Naive thymus-derived CD8-positive, alpha-beta T cell (primary cell): ENCODE data around the gene PTPRT. TPM values are rescaled to one million over a fixed set of nuclear protein-coding genes. Genes with fewer than 3 reads are reported as not detected.

Source experiments
- ATAC-seq, 2 donors: fragments of 150-1000 bp; cut with Tn5 transposase in 1 of 2; sonication (Bioruptor Pico), chemical (Tn5 transposase) in 1 of 2; 1 replicate in 1 of 2; 2 replicates in 1 of 2; pipeline ENCODE4 v1.10.0; 2021; ENCODE audit warnings: mild to moderate bottlenecking in 2 of 2, moderate library complexity in 2 of 2
- POLR2A ChIA-PET: fragments of 350-600 bp; sonication (Branson Sonifier 250); formaldehyde crosslinking; loops from one replicate; lab custom pipeline; 2021; ENCODE audit warnings: antibody characterized with exemption; lab: Charles Lee
- DNase-seq, 10 donors: peaks; one replicate each; pipeline versions ENCODE4 v3.0.0 to v3.0.0-alpha.2; 2020 to 2022
- H3K27ac Mint-ChIP-seq, 10 donors: one replicate each; pipeline ENCODE4 v1.8.0; 2020 to 2022; ENCODE audit warnings: mild to moderate bottlenecking in 10 of 10, mixed read lengths in 10 of 10, moderate library complexity in 4 of 10, inconsistent platforms in 1 of 10
- H3K27me3 Mint-ChIP-seq, 5 donors: one replicate each; pipeline ENCODE4 v1.8.0; 2021 to 2022; ENCODE audit warnings: mixed read lengths in 5 of 5
- H3K36me3 Mint-ChIP-seq, 3 donors: one replicate each; pipeline ENCODE4 v1.8.0; 2020 to 2022; ENCODE audit warnings: mixed read lengths in 3 of 3, mild to moderate bottlenecking in 2 of 3, inconsistent platforms in 1 of 3
- H3K4me1 Mint-ChIP-seq, 4 donors: one replicate each; pipeline ENCODE4 v1.8.0; 2021 to 2022; ENCODE audit warnings: mixed read lengths in 4 of 4
- H3K4me3 Mint-ChIP-seq, 10 donors: one replicate each; pipeline ENCODE4 v1.8.0; 2020 to 2022; ENCODE audit warnings: mild to moderate bottlenecking in 10 of 10, mixed read lengths in 10 of 10, moderate library complexity in 6 of 10, inconsistent platforms in 1 of 10
- H3K9me3 Mint-ChIP-seq, 9 donors: one replicate each; pipeline ENCODE4 v1.8.0; 2020 to 2022; ENCODE audit warnings: mixed read lengths in 9 of 9, mild to moderate bottlenecking in 3 of 9, inconsistent platforms in 1 of 9, moderate library complexity in 1 of 9
- polyA plus RNA-seq, 3 donors: library from polyadenylated mRNA; unstranded; fragments of 300-500 nt; fragmentation: Illumina TruSeq; gene quantifications; one replicate each; pipeline ENCODE4 v1.2.3, GENCODE V29; 2021
- total RNA-seq, 8 experiments: library from RNA in 2 of 8; stranded (reverse) in 2 of 8; gene quantifications; one replicate each; pipeline ENCODE4 v1.2.3 and lab custom pipeline; 2021 to 2026

The PTPRT gene
- total and polyA plus RNA-seq, 5 experiments from 2014 or later, result not detected

DNA sequence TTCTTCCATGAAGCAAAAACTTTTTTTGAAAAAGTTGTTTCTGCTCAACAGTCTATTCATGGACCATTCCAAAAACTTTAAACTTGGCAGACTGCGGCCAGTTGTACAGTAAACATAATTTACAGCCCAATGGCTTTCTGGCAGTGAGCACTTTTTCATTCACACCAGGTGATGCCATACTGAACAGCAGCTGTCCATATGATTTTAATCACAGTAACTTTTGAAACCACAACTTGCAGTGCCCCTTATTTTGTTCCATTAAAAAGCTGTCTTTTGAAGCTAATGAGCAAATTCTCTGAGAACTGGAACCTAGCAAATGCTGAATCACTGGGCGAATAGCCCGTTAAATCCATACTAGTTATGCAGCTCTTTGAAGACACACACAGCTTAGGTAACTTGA, 576.6 kb downstream of the PTPRT start:
- Mint-ChIP-seq H3K27ac (no peak overlapping the region), H3K27me3 (peaks cover 0 to 1% (median 0%) of the 10 kb centered on the region in 5 donors), H3K36me3 (no peaks in the 10 kb centered on the region), H3K9me3 (peaks cover 0 to 29% (median 9%) of the 10 kb centered on the region in 9 donors), H3K4me3 (no peak overlapping the region), H3K4me1 (no peaks in the 10 kb centered on the region)
- POLR2A ChIA-PET, result no interaction called here
- no peak for DNase-seq
- ATAC-seq, result no peak

DNA sequence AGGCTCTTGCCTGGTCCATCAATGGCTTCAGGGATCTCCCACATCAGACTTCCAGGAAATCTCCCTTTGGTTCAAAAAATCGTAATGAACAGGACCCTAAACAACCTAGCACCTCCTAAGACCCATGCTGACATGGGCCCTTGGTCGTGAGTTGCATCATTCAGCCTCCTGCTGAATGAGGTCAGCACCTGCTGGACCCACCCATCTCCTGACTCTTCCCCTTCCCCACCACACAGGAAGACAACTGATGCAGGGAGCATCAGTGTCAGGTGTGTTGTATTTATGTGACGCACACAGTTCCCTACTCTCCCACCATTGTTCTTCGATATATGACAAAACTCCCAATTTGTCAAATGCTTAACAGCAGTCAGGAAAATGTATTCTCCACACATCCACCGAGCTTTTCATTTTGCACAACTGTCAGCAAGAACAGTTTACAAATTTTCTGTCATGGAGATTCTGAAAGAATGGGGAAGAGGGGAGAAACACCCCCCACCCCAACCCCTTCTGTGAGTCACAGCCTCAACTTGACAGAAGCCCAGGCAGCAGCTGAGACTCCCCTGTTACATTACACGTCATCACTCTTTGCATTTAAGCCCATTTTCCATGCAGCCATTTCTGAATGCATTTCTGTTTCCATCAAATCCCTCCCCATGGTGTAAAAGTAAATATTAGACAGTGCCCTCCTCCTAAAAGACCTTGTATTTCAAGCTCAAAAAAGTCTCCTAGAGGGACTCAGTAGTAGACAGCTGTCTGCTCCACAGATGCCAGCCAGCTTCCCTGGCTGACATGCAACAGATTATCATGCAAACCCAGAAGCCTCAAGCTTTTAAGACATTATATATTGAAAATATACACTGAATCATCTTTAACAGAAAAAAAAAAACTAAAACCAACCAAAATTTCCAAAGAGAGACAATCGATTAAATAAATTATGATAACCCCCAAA, 577.5 kb downstream of the PTPRT start:
- Mint-ChIP-seq H3K36me3 (no peaks in the 10 kb centered on the region), H3K4me1 (no peaks in the 10 kb centered on the region), H3K9me3 (peaks cover under 1 to 29% (median 9%) of the 10 kb centered on the region in 9 donors), H3K4me3 (no peak overlapping the region), H3K27ac (no peak overlapping the region), H3K27me3 (peaks cover 0 to 1% (median 0%) of the 10 kb centered on the region in 5 donors)
- DNase-seq (no peak), ATAC-seq (no peak)
- POLR2A ChIA-PET, result no interaction called here

DNA sequence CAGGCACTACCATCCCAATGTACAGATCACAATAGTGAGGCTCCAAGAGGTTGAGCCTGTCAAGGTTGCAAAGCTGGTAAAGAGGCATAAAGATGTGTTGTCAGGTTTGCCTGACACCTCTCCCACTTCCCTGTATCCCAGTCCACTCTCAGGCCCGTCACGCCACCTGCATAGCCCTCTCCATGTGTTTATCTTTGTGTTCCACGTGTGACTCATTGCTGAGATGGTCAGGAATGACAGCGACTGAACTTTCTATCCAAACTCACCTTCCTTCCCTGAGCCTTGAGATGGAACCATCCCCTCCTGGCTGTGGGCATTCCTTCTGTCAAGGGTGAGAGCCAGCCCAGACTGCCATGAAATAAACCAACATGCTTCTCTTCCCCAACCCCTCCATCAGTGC, 578.3 kb downstream of the PTPRT start:
- H3K27ac Mint-ChIP-seq, result no peak overlapping the region
- no peaks in the 10 kb centered on the region for H3K4me1 Mint-ChIP-seq
- DNase-seq (no peak), ATAC-seq (no peak)
- H3K4me3 Mint-ChIP-seq, result no peak overlapping the region
- H3K27me3 Mint-ChIP-seq, result peaks cover 0 to 1% (median 0%) of the 10 kb centered on the region in 5 donors
- peaks cover 3 to 29% (median 12%) of the 10 kb centered on the region in 9 donors for H3K9me3 Mint-ChIP-seq
- POLR2A ChIA-PET, result no interaction called here
- H3K36me3 Mint-ChIP-seq, result no peaks in the 10 kb centered on the region

DNA sequence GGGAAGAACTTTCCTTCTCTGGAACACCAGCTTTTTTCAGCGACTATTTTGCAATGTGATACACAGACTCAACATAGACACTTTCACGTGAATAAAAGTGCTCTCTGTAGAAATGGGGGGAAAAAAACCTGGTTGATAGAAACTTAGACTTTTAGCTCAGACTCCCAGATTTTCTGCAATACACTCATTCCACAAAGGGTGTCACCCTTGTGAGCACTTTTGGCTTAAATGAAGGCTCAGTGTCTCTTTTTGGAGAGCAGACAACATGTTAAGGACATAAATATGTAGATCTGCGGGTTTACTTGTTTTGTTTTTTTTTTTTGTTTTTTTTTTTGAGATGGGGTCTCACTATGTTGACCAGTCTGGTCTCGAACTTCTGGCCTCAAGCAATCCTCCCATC, 579.6 kb downstream of the PTPRT start:
- POLR2A ChIA-PET, result no interaction called here
- H3K27ac Mint-ChIP-seq, result no peak overlapping the region
- peaks cover 3 to 29% (median 12%) of the 10 kb centered on the region in 9 donors for H3K9me3 Mint-ChIP-seq
- ATAC-seq (no peak), DNase-seq (no peak)
- H3K27me3 Mint-ChIP-seq, result peaks cover 0 to 4% (median 2%) of the 10 kb centered on the region in 5 donors
- no peak overlapping the region for H3K4me3 Mint-ChIP-seq
- no peaks in the 10 kb centered on the region for H3K36me3 Mint-ChIP-seq
- no peaks in the 10 kb centered on the region for H3K4me1 Mint-ChIP-seq

DNA sequence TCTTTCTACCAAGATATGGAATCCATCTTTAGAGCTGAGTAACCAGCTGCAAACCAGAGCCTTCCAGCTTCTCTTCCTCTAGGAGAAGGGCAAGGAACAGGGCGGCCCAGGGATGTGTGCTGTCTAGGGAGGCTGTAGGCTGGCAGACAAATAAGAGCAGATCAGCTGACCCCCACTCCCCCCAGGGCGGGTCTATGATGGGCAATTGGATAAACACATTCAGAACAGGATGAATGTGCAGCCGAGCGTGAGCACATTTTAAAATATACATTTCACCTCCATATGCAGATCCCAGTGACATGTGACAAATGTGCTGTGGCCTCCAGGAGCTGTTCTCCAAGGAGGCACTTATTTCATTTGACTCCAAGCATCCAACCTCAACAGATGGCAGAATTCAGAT, 580.1 kb downstream of the PTPRT start:
- DNase-seq (no peak), ATAC-seq (no peak)
- Mint-ChIP-seq H3K4me1 (no peaks in the 10 kb centered on the region), H3K9me3 (peaks cover 3 to 25% (median 12%) of the 10 kb centered on the region in 9 donors), H3K36me3 (no peaks in the 10 kb centered on the region), H3K27ac (no peak overlapping the region), H3K27me3 (peaks cover 0 to 4% (median 2%) of the 10 kb centered on the region in 5 donors), H3K4me3 (no peak overlapping the region)
- POLR2A ChIA-PET, result no interaction called here

DNA sequence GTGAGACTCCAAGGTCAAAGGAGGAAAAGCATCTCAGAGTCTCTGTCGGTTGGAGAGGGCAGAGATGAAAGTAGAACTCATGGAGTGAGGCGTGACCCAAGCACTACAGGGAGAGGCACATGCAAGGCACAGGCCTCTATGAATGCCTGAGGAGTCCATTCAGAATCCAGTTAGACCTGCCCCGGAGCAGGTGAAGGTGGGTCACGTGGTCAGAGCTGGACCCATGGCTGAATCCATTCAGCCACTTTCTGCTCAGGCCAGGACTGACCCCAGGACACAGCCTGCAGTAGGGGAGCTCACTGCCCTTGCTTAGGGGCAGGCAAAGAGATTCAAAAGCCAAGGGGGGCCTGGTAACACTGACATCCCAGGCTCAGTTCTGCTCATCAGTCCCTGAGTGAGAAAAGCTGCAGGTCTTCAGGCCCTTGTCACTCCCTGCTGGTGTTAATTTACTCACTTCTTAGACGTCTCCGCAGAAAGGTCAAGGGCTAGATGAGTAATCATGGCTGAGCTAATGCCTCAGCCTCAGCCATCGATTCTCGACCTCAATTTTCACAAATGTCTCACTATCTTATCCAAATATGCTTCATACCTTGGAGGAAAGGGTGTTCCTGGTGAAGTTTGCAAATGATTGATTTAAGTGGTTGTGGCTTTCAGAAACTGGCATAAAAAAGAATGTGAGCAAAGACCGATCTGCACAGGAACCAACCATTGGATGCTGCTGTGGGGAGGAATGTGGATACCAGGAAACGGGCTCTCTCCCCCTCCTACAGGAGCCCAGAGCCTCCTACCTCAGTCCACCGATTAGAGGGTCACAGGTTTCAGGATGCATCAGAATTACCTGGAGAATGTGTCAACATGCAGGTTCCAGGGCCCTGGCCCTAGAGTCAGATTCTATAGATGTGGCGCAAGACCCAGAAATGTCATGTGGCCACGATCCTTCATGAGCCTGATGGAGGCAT, 584.4 kb downstream of the PTPRT start:
- no peak for ATAC-seq
- no peaks in the 10 kb centered on the region for H3K4me1 Mint-ChIP-seq

DNA sequence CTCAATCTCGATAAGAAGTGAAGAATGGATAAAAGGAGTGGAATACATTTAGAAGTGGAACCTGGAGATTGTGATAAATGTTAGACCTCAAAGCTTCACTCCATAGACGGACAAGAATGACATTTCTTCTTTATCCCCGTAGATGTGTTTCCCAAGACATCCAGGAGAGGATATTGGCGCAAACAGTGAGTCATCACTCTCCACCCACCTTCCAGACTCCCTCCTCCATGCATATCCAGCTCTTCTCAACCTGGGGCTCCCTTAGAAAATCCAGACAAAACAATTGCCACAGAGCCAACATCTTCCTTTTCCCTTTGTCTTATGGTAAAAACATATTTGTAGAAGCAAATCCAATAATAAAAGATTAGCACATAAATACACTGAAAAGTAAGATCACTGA, 586.1 kb downstream of the PTPRT start:
- Mint-ChIP-seq H3K9me3 (peaks cover 0 to 6% (median 0%) of the 10 kb centered on the region in 9 donors), H3K27me3 (peaks cover 0 to 20% (median 2%) of the 10 kb centered on the region in 5 donors), H3K4me3 (no peak overlapping the region), H3K36me3 (no peaks in the 10 kb centered on the region), H3K4me1 (no peaks in the 10 kb centered on the region), H3K27ac (no peak overlapping the region)
- POLR2A ChIA-PET, result no interaction called here
- DNase-seq (no peak), ATAC-seq (no peak)

More for the DNA sequence above, 584.4 kb downstream of the PTPRT start:
- no peak for DNase-seq
- peaks cover 0 to 17% (median 2%) of the 10 kb centered on the region in 5 donors for H3K27me3 Mint-ChIP-seq
- peaks cover 0 to 6% (median 0%) of the 10 kb centered on the region in 9 donors for H3K9me3 Mint-ChIP-seq
- POLR2A ChIA-PET, result no interaction called here
- H3K36me3 Mint-ChIP-seq, result no peaks in the 10 kb centered on the region
- H3K27ac Mint-ChIP-seq, result no peak overlapping the region
- H3K4me3 Mint-ChIP-seq, result no peak overlapping the region

DNA sequence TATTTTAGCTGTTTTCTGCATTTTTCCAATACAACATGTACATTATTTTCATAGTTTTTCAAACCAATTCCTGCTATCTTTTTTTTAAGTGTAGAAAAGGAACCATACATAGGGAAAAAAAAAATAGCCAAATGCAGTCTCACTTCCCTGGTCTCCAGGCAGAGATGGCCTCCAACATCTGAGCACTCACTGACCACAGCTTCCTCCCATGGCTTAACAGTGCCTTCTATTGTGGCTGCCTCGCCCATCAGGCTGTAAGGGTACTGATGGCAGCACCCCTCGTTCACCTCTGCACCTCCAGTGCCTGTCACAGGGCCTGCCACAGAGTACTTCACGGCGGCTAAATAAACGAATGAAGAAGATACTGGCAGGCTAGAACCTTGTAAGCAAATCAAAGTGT, 591.1 kb downstream of the PTPRT start:
- no peaks in the 10 kb centered on the region for H3K4me1 Mint-ChIP-seq
- H3K27ac Mint-ChIP-seq, result no peak overlapping the region
- H3K9me3 Mint-ChIP-seq, result peaks cover 0 to 12% (median 0%) of the 10 kb centered on the region in 9 donors
- POLR2A ChIA-PET, result no interaction called here
- no peak overlapping the region for H3K4me3 Mint-ChIP-seq
- DNase-seq (no peak), ATAC-seq (no peak)
- peaks cover 0 to 16% (median 0%) of the 10 kb centered on the region in 5 donors for H3K27me3 Mint-ChIP-seq
- H3K36me3 Mint-ChIP-seq, result no peaks in the 10 kb centered on the region

DNA sequence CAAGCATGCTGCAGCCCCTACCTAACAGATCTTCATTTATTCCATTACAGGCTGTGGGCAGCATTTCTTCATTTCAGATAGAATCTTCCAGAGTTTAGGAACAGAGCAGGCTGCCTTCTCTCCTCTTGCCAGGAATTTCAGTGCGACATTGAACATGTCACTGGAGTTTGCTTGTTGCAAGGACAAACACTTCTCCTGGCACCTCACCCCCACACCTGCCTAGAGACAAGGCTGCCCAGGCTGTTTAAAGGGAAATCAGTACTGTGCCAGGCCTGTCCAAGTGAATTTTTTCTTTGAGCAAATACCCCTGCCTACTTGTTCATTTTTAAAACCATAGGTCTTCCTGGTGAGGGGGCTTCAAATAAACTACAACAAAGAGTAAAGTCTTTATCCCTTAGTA, 594.1 kb downstream of the PTPRT start:
- POLR2A ChIA-PET, result no interaction called here
- H3K4me3 Mint-ChIP-seq, result no peak overlapping the region
- no peaks in the 10 kb centered on the region for H3K4me1 Mint-ChIP-seq
- no peaks in the 10 kb centered on the region for H3K36me3 Mint-ChIP-seq
- H3K27ac Mint-ChIP-seq, result no peak overlapping the region
- no peak for ATAC-seq
- H3K27me3 Mint-ChIP-seq, result peaks cover 0 to 11% (median 0%) of the 10 kb centered on the region in 5 donors
- no peak for DNase-seq
- peaks cover 0 to 12% (median 0%) of the 10 kb centered on the region in 9 donors for H3K9me3 Mint-ChIP-seq

DNA sequence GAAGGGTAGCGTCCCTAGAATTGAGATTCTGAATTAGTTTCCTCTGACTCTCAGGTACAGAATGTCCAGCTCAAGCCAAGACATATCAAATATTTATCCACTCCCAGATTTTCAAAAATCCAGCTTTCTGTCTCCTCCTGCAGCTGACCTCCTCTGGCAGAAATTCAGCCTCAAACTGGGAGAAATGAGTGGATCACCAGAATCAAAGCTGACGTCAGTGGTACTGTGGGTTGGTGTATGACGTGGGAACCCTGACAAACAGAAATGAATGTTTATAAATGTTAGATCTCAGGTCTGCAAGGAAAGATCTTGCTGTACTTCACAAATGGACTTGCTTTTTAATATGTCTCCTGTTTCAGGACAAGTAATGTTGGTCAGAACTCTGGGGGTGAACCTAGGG, 595.0 kb downstream of the PTPRT start:
- H3K36me3 Mint-ChIP-seq, result no peaks in the 10 kb centered on the region
- H3K4me1 Mint-ChIP-seq, result no peaks in the 10 kb centered on the region
- ATAC-seq (no peak), DNase-seq (no peak)
- no peak overlapping the region for H3K4me3 Mint-ChIP-seq
- H3K27me3 Mint-ChIP-seq, result peaks cover 0 to 11% (median 0%) of the 10 kb centered on the region in 5 donors
- peaks cover 0 to 12% (median 0%) of the 10 kb centered on the region in 9 donors for H3K9me3 Mint-ChIP-seq
- no peak overlapping the region for H3K27ac Mint-ChIP-seq
- POLR2A ChIA-PET, result no interaction called here

DNA sequence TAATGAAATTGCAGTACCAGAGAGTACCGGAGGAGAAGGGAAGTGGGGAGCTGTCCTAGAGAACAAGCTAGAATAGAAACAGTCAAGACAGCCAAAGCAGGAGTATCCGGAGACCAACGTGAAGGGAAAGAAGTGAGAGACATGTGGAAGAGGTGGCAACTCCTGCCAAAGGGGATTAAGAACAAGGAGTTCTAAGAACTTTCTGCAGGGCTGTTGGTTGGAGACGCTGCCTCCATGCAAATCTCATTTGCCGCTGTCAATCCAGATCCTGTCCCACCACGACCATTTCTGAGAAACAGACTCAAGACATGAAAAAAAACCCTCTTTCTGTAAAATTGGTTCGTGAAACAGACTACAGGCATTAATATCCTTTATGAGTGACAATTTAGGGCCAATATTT, 595.7 kb downstream of the PTPRT start:
- H3K27me3 Mint-ChIP-seq, result peaks cover 0 to 11% (median 0%) of the 10 kb centered on the region in 5 donors
- no peak overlapping the region for H3K4me3 Mint-ChIP-seq
- POLR2A ChIA-PET, result no interaction called here
- peaks cover 0 to 12% (median 0%) of the 10 kb centered on the region in 9 donors for H3K9me3 Mint-ChIP-seq
- H3K4me1 Mint-ChIP-seq, result no peaks in the 10 kb centered on the region
- no peaks in the 10 kb centered on the region for H3K36me3 Mint-ChIP-seq
- ATAC-seq (no peak), DNase-seq (no peak)
- H3K27ac Mint-ChIP-seq, result no peak overlapping the region

DNA sequence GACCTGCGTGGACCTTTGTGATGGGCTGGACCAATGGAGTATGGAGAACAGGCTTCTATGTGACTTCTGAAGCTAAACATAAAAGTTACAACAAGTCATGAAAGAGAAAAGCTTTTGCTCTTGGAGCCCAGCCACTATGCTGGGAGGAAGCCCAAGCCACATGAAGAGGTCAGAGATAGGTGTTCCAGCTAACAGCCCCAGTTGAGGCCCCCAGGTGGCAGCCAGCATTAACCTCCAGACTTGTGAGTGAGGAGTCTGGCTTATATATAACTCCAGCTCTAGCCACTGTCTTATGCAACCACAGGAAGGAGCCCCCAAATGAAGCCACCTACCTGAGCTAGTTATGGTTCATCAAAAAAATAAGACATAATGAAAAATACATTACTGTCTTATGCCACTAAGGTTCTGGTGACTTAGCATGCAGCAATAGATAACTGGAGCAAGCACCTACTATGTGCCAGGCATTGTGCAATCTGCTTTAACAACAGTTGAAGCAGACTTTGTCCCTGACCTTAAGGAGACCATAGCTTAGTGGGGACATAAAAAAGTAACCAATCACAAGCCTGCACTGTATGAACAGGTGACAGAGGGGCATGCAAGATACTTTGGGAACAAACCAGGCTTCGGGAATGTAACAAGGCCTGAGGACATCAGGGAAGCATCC, 599.6 kb downstream of the PTPRT start:
- ATAC-seq (no peak), DNase-seq (no peak)
- H3K4me1 Mint-ChIP-seq, result no peaks in the 10 kb centered on the region
- POLR2A ChIA-PET, result no interaction called here
- peaks cover 0 to 7% (median 0%) of the 10 kb centered on the region in 5 donors for H3K27me3 Mint-ChIP-seq
- no peak overlapping the region for H3K27ac Mint-ChIP-seq
- peaks cover 0 to 2% (median 0%) of the 10 kb centered on the region in 9 donors for H3K9me3 Mint-ChIP-seq
- H3K36me3 Mint-ChIP-seq, result no peaks in the 10 kb centered on the region
- no peak overlapping the region for H3K4me3 Mint-ChIP-seq
